GM10248 (cell line): Measurements from ENCODE around the gene RAD9B.
A peak's percentile ranks its signal among the peaks of the same experiment; 100 is the strongest.

Experiments
- CTCF ChIA-PET: fragments of 300-600 bp; sonication (Branson Sonifier 250); formaldehyde crosslinking; extraction: SDS; loops from one replicate; lab custom pipeline; 2021; ENCODE audit warnings: antibody characterized with exemption; lab: Yijun Ruan, JAX
- POLR2A ChIA-PET: fragments of 350-650 bp; sonication (Branson Sonifier 250); formaldehyde crosslinking; extraction: SDS; loops from one replicate; lab custom pipeline; 2020; ENCODE audit warnings: antibody characterized with exemption; lab: Yijun Ruan, JAX
- DNase-seq: peaks from one replicate; pipeline ENCODE4 v3.0.0; 2012; ENCODE audit errors: extremely low spot score
- CTCF ChIP-seq: IDR thresholded peaks from 2 replicates; pipeline ENCODE4 v1.5.1; 2012; ENCODE audit warnings: mild to moderate bottlenecking, low read depth; ENCODE audit errors: extremely low read depth, missing control alignments, control extremely low read depth

The RAD9B gene

GRCh38 chr12:110501399-110501751 is 756 bp upstream of the RAD9B start:
- TF ChIP-seq CTCF: no peak
- DNase-seq: peak; percentile 38
- POLR2A ChIA-PET: no interaction called here
- CTCF ChIA-PET: interaction anchor here (1.0 to 7.0 kb wide), 7 partner anchors 8 to 100 kb away, joined by 3 to 39 read pairs (median 4); partner anchors contain the start of genes ARPC3, FAM216A and GPN3

- ChIA-PET POLR2A (no interaction called here), CTCF (interaction anchor here (0.8 to 7.0 kb wide), 7 partner anchors 10 to 384 kb away, joined by 3 to 39 read pairs (median 3); partner anchors contain the start of gene ARPC3)
- no peak for TF ChIP-seq CTCF
- no peak for DNase-seq
These were observed 1.3 kb downstream of the RAD9B start for GRCh38 chr12:110503432-110503831.

- ChIA-PET POLR2A (no interaction called here), CTCF (interaction anchor here (1.0 to 7.0 kb wide), 2 partner anchors 8 to 96 kb away, joined by 4 to 39 read pairs; no protein-coding TSS in a partner anchor)
- DNase-seq: no peak
- no peak for TF ChIP-seq CTCF
These were observed 3.2 kb downstream of the RAD9B start for GRCh38 chr12:110505332-110505731.

GRCh38 chr12:110508071-110508586 is 6.0 kb downstream of the RAD9B start:
- TF ChIP-seq CTCF: no peak
- DNase-seq: no peak
- CTCF ChIA-PET: interaction anchor here (1.0 to 14.5 kb wide), 5 partner anchors 10 to 94 kb away, joined by 3 to 176 read pairs (median 8); partner anchors contain the start of gene FAM216A
- POLR2A ChIA-PET: no interaction called here

- POLR2A ChIA-PET: no interaction called here
- DNase-seq: no peak
- CTCF ChIA-PET: interaction anchor here (1.1 to 14.5 kb wide), 18 partner anchors 9 to 374 kb away, joined by 3 to 176 read pairs (median 5); partner anchors contain the start of genes ARPC3, FAM216A, GPN3 and RAD9B
- TF ChIP-seq CTCF: no peak
These were observed 11.7 kb downstream of the RAD9B start for GRCh38 chr12:110513842-110514241.

- no peak for TF ChIP-seq CTCF
- CTCF ChIA-PET: interaction anchor here (1.1 to 14.5 kb wide), 10 partner anchors 9 to 88 kb away, joined by 3 to 176 read pairs (median 8); partner anchors contain the start of genes ARPC3, RAD9B and VPS29
- no peak for DNase-seq
- POLR2A ChIA-PET: no interaction called here
These were observed 12.2 kb downstream of the RAD9B start for GRCh38 chr12:110514363-110514762.
